GM12872 (cell line): ENCODE results near the gene KRT73.

Experiments used
- CTCF ChIP-seq: IDR thresholded peaks from 3 replicates; pipeline ENCODE4 v1.5.1; 2011; ENCODE audit warnings: low read depth, mild to moderate bottlenecking, low read length, moderate library complexity; ENCODE audit not compliant: insufficient read depth

Gene KRT73

GRCh38 chr12:52645120-52645761, 26.9 kb upstream of the KRT73 start:
- no peak for TF ChIP-seq CTCF

GRCh38 chr12:52644078-52644415, 25.7 kb upstream of the KRT73 start:
- TF ChIP-seq CTCF = no peak

GRCh38 chr12:52643233-52644077, 25.1 kb upstream of the KRT73 start:
- no peak for TF ChIP-seq CTCF

- no peak for TF ChIP-seq CTCF
Measured at GRCh38 chr12:52641468-52641867, 23.1 kb upstream of the KRT73 start.

GRCh38 chr12:52637299-52637698, 18.9 kb upstream of the KRT73 start:
- no peak for TF ChIP-seq CTCF

GRCh38 chr12:52636592-52637258, 18.4 kb upstream of the KRT73 start:
- TF ChIP-seq CTCF = no peak

- TF ChIP-seq CTCF = no peak
Measured at GRCh38 chr12:52636189-52636588, 17.8 kb upstream of the KRT73 start.
